Liver (tissue), 3 donors: ENCODE data around the gene ENOSF1.

Experiments used
- EGR1 ChIP-seq, 2 donors: IDR thresholded peaks; 2 replicates each; pipeline ENCODE4 v1.6.1; 2016 to 2018; ENCODE audit warnings: antibody characterized with exemption in 2 of 2, low read depth in 2 of 2
- FOXA1 ChIP-seq: IDR thresholded peaks from 2 replicates; pipeline ENCODE4 v1.6.1; 2016; ENCODE audit warnings: antibody characterized with exemption
- GABPA ChIP-seq, 2 donors: IDR thresholded peaks in 1 of 2; conservative IDR thresholded peaks in 1 of 2; 2 replicates each; pipeline ENCODE4 v1.6.1; 2016; ENCODE audit warnings: antibody characterized with exemption in 2 of 2, mild to moderate bottlenecking in 1 of 2, moderate library complexity in 1 of 2
- HNF4G ChIP-seq: IDR thresholded peaks from 2 replicates; pipeline ENCODE4 v1.6.1; 2016; ENCODE audit warnings: antibody characterized with exemption
- JUND ChIP-seq, 2 donors: IDR thresholded peaks; 2 replicates each; pipeline ENCODE4 v1.6.1; 2016; ENCODE audit warnings: antibody characterized with exemption in 2 of 2
- RAD21 ChIP-seq, 2 donors: IDR thresholded peaks; 2 replicates each; pipeline ENCODE4 v1.6.1; 2016; ENCODE audit warnings: antibody characterized with exemption in 2 of 2, mild to moderate bottlenecking in 2 of 2
- RXRA ChIP-seq, 2 donors: IDR thresholded peaks; 2 replicates each; pipeline ENCODE4 v1.6.1; 2017 to 2018; ENCODE audit warnings: antibody characterized with exemption in 2 of 2, mild to moderate bottlenecking in 1 of 2
- SP1 ChIP-seq: IDR thresholded peaks from 2 replicates; pipeline ENCODE4 v1.6.1; 2018; ENCODE audit warnings: antibody characterized with exemption, mild to moderate bottlenecking
- TAF1 ChIP-seq: conservative IDR thresholded peaks from 2 replicates; pipeline ENCODE4 v1.6.1; 2016; ENCODE audit warnings: antibody characterized with exemption, mild to moderate bottlenecking
- YY1 ChIP-seq: IDR thresholded peaks from 2 replicates; pipeline ENCODE4 v1.6.1; 2016; ENCODE audit warnings: antibody characterized with exemption, mild to moderate bottlenecking
- TF ChIP-seq, protein P1 (sequence below): fragments of 150-350 bp; IDR thresholded peaks from 2 replicates; pipeline ENCODE4 v1.5.1; 2017; ENCODE audit warnings: improper control_type of control experiment, low read depth, low read length; ENCODE audit not compliant: missing input control
- TF ChIP-seq, protein P2 (sequence below): IDR thresholded peaks from 2 replicates; pipeline ENCODE4 v1.6.1; 2016; ENCODE audit warnings: antibody characterized with exemption
- TF ChIP-seq, protein P3 (sequence below): IDR thresholded peaks from 2 replicates; pipeline ENCODE4 v1.6.1; 2016; ENCODE audit warnings: antibody characterized with exemption, mild to moderate bottlenecking
- TF ChIP-seq, protein P4 (sequence below): IDR thresholded peaks from 2 replicates; pipeline ENCODE4 v1.6.1; 2016; ENCODE audit warnings: antibody characterized with exemption
- donor health status: healthy.
- donor health status: healthy.

DNA sequence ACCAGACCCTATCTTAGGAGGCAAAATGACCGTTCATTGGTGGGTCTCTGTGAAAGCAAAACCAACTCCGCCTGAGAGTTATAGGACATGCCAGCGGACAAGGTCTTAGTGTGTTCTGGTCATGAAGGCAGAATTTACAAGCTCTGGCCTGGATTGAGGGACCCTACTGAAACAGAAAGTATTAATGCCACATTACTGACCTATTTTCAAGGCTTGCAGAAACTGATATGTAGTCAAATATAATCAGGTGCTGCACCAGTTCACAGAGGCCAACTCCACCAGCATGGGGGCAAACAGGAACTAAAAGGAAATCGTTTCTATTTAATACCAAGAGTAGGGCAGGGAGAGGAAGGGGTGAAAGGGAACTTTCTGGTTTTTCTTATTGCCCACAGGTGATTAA lies 35.3 kb downstream of the ENOSF1 start:
- TF ChIP-seq, protein P1, sequence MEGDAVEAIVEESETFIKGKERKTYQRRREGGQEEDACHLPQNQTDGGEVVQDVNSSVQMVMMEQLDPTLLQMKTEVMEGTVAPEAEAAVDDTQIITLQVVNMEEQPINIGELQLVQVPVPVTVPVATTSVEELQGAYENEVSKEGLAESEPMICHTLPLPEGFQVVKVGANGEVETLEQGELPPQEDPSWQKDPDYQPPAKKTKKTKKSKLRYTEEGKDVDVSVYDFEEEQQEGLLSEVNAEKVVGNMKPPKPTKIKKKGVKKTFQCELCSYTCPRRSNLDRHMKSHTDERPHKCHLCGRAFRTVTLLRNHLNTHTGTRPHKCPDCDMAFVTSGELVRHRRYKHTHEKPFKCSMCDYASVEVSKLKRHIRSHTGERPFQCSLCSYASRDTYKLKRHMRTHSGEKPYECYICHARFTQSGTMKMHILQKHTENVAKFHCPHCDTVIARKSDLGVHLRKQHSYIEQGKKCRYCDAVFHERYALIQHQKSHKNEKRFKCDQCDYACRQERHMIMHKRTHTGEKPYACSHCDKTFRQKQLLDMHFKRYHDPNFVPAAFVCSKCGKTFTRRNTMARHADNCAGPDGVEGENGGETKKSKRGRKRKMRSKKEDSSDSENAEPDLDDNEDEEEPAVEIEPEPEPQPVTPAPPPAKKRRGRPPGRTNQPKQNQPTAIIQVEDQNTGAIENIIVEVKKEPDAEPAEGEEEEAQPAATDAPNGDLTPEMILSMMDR = no peak
- TF ChIP-seq, protein P2, sequence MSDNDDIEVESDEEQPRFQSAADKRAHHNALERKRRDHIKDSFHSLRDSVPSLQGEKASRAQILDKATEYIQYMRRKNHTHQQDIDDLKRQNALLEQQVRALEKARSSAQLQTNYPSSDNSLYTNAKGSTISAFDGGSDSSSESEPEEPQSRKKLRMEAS = no peak
- no peak for TF ChIP-seq RAD21 (IDR thresholded peaks at IDR 0.05)
- TF ChIP-seq EGR1 (IDR thresholded peaks at IDR 0.05; ENCODE audit: low read depth in 2 of 2) = no peak
- no peak for TF ChIP-seq TAF1
- no peak for TF ChIP-seq GABPA (IDR thresholded peaks at IDR 0.05 in 1 of 2, conservative IDR thresholded peaks at IDR 0.05 in 1 of 2)
- TF ChIP-seq SP1 = no peak
- TF ChIP-seq, protein P3, sequence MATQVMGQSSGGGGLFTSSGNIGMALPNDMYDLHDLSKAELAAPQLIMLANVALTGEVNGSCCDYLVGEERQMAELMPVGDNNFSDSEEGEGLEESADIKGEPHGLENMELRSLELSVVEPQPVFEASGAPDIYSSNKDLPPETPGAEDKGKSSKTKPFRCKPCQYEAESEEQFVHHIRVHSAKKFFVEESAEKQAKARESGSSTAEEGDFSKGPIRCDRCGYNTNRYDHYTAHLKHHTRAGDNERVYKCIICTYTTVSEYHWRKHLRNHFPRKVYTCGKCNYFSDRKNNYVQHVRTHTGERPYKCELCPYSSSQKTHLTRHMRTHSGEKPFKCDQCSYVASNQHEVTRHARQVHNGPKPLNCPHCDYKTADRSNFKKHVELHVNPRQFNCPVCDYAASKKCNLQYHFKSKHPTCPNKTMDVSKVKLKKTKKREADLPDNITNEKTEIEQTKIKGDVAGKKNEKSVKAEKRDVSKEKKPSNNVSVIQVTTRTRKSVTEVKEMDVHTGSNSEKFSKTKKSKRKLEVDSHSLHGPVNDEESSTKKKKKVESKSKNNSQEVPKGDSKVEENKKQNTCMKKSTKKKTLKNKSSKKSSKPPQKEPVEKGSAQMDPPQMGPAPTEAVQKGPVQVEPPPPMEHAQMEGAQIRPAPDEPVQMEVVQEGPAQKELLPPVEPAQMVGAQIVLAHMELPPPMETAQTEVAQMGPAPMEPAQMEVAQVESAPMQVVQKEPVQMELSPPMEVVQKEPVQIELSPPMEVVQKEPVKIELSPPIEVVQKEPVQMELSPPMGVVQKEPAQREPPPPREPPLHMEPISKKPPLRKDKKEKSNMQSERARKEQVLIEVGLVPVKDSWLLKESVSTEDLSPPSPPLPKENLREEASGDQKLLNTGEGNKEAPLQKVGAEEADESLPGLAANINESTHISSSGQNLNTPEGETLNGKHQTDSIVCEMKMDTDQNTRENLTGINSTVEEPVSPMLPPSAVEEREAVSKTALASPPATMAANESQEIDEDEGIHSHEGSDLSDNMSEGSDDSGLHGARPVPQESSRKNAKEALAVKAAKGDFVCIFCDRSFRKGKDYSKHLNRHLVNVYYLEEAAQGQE = no peak
- no peak for TF ChIP-seq HNF4G
- TF ChIP-seq, protein P4, sequence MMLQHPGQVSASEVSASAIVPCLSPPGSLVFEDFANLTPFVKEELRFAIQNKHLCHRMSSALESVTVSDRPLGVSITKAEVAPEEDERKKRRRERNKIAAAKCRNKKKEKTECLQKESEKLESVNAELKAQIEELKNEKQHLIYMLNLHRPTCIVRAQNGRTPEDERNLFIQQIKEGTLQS = no peak
- TF ChIP-seq FOXA1 = no peak
- TF ChIP-seq YY1 = no peak
- no peak for TF ChIP-seq RXRA (IDR thresholded peaks at IDR 0.05)
- TF ChIP-seq JUND (IDR thresholded peaks at IDR 0.05) = no peak
